Lung microvascular endothelial cell (primary cell): ENCODE measurements around the gene CYP4F8. TPM values are rescaled to one million over a fixed set of nuclear protein-coding genes. Genes with fewer than 3 reads are reported as not detected.
"Not testable (repeated sequence)": the region's sequence is repeated elsewhere in the genome, so short reads cannot be mapped to it uniquely, and the experiment has no call there.

ENCODE experiments used
- DNase-seq, 2 donors: peaks; one replicate each; pipeline versions ENCODE4 v3.0.0 to v3.0.0-alpha.2; 2010; ENCODE audit warnings: low read depth in 2 of 2
- total RNA-seq: library from RNA; depleted of rRNA; stranded (reverse); fragments of >200 nt; gene quantifications from 2 replicates; pipeline ENCODE4 v1.2.1, GENCODE V29; 2014

CYP4F8 gene
- total RNA-seq, 1 donor from 2014 or later: not detected

DNA sequence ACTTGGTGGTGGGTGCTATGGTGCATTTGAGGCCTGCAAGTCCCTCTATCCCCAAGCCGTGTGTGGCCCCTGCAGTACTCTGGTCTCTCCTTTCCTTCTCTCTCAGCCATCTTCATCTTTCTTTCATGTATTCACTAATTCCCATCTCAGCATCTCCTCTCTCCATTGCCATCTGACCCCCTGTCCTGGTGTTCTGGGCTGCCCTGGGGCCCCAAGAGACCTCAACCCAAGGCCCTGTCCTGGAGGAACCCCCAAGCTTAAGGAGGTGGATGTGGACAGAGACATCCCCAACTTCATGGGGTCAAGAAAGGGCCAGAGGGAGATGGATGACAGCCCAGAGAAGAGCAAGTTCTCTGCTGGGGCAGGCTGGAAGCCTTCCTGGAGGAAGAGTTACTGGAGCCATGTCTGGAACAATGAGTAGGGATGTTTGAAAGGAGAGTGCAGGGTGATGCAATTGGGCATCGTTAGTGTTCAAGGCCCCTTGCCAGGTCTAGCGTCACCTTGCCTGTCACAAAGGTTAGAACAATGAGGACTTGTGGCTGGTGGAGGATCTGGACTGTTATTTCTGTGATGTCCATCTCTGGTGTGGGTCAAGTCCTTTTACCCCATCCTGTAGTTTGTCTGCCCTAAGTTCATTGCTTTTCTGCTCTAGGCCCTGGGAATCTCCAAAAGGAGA lies 29.2 kb downstream of the CYP4F8 start:
- no peak for DNase-seq

DNA sequence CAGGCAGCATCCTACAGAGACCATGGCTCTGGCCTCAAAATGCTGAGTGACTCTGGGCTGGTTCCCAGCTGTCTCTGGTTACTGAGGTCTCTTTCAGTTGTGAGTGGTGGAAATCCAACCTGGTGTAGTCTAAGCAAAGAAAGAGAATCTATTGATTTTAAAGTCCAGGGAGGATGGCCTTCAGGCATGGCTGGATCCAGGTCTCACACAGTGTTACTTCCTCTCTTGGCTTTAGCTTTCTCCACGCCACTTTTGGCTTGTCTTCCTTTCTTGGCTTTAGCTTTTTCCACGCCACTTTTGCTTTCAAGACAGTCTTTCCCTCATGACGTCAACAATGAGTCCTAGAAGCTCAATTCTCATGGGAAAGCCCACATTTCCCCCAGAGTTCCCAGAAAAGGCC lies 29.8 kb downstream of the CYP4F8 start:
- no peak for DNase-seq

DNA sequence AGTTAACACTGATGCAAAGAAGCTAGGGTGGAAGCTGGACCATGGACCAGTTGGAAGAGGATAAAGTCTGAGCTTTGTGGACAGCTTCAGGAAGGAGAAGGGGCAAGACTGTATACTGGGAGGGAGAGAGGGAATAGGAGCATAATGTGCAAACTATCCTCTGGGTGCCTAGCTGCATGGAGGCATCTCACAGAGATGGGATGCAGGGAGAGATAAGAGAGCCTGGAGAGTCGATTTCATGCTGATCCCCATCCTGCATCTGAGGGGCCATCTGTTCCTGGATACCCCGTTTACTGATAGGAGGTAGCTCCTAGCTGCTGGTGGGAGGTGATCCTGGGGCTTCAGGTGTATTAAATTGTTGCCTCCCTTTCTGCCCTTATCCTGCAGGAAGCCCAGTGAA lies 34.5 kb downstream of the CYP4F8 start:
- no peak for DNase-seq

DNA sequence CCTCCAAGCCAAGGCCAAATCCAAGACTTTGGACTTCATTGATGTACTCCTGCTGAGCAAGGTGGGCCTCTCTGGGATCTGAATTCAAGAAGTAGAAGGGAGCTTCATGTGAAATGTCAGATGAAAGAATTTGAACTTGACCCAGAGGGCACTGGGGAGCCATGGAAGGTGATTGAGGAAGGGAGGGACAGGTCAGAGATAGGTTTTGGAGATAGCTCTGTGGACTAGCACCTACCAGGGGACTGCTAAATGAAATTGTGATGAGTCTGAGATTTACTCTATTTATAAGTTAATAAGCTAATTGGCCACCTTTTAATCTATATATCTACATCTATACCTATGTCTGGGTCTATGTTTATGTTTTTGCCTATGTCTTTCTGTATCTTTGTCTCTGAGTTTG lies 35.1 kb downstream of the CYP4F8 start:
- not testable (repeated sequence) for DNase-seq

DNA sequence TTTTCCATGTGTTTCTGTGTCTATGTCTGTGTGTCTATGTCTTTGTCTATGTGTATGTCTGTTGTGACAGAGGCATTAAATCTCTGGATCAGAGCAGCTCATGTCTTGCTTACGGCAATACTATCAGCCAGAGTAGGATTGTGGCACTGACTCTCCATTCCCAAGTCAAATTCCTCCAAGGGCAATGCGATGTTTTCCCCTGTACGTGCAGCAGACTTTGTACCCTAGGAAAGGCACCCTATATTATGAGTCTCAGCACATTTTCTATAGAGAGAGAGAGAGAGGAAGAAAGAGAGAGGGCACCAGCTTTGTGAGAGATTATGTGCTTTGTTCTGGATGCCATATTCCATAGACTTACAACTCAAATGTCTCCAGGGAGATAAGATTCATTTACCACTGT lies 36.8 kb downstream of the CYP4F8 start:
- DNase-seq: no peak

DNA sequence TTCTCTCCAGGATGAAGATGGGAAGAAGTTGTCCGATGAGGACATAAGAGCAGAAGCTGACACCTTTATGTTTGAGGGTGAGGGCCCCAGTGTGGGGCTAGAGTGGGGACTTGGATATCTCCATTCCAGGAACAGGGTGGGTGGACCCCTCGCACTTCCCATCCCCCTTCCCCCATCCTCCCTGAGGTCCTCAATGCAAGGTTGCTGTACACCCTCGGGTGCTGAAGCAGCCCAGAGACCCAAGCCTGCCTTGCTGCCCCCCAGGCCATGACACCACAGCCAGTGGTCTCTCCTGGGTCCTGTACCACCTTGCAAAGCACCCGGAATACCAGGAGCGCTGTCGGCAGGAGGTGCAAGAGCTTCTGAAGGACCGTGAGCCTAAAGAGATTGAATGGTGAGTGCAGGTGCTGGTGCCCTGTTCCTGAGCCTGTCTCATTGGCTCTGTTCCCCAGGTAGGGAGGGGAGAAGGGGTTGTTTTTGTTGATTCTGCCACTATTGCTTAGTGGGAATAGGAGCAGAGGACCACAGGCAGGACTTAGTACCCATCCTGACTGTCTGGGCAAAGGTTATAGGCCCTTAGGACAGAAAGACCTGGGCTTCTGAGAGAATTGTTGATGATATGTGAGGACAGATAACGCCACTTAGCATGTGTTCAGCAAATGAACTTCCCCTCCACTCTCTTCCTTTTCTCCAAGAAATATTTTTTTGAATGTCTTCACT lies 37.7 kb downstream of the CYP4F8 start:
- no peak for DNase-seq

DNA sequence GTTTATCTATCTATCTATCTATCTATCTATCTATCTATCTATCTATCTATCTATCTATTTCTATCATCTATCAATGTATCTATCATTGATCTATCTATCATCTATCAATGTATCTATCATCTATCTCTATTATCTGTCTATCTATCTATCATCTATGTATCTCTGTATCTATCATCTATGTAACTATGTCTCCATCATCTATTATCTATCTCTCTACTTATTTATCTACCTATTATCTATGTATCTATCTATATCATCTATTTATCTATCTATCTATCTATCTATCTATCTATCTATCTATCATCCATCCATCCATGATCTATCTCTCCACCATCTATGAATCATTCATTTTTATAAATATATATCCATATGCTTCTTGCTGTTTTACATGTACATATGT lies 41.4 kb downstream of the CYP4F8 start:
- no peak for DNase-seq

DNA sequence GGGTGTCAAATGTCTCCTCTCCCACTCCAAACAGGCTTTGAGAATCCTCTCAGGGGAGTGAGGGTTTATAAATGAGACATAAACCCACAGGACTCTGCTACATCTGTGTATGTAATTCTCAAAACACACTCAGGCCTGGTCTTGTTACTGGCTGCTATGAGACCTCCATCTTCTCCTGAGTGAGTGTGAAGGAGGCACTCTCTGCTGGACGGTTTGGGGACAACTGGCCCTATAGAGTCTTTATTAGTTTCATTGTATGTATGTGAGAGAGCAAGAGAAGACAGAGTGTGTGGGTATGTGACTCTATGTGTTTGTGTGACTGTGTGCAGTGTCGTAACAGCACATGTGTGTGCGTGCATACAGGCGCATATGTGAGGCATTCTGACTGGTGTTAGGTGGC lies 48.2 kb downstream of the CYP4F8 start:
- DNase-seq: no peak

DNA sequence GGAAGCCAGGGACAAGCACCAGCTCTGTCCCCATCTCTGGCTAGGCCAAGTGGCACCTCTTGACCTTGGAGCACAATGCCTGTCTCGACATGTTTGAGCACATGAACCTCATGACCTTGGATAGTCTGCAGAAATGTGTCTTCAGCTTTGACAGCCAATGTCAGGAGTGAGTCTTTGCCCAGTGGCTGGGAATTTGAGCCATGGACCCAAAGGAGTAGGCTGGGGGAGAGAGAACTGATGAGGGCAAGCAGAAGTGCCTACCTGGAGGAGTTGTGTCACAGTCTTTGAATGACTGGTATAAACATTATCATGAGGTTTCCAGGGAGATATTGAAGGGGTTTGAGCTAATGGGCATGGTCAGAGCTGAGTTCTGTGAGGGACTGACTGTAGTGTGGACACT lies 51.2 kb downstream of the CYP4F8 start:
- no peak for DNase-seq

DNA sequence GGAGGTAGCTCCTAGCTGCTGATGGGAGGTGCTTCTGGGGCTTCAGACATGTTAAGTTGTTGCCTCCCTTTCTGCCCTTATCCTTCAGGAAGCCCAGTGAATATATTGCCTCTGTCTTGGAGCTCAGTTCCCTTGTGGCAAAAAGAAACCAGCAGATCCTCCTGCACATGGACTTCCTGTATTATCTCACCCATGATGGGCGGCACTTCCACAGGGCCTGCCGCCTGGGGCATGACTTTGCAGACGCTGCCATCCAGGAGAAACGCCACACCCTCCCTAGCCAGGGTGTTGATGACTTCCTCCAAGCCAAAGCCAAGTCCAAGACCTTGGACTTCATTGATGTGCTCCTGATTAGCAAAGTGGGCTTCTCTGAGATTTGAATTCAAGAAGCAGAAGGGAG lies 51.9 kb downstream of the CYP4F8 start:
- no peak for DNase-seq

DNA sequence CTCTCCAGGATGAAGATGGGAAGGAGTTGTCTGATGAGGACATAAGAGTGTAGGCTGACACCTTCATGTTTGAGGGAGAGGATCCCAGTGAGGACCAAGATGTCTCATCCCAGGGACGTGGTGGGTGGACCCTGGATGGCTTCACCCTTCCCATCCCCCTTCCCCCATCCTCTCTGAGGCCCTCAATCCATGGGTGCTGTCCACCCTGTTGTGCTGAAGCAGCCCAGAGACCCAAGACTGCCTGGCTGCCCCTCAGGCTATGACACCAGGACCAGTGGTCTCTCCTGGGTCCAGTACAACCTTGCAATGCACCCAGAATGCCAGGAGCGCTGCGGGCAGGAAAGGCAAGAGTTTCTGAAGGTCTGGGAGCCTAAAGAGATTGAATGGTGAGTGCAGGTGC lies 54.4 kb downstream of the CYP4F8 start:
- no peak for DNase-seq

DNA sequence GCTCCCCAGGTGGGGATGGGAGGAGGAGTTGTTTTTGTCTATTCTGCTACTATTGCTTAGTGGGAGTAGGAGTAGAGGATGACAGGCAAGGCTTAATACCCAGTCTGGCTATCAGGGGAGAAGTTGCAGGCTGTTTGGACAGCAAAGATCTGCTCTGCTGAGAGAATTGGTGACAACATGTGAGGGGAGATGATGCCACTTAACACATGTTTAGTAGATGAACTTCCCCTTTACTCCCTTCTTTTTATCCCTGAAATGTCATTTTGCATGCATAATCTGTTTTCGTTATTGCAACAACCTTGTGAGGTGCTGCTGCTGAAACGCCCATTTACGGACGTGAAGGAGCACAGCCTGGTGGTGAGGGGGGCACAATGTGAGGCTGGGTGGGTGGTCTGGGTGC lies 54.9 kb downstream of the CYP4F8 start:
- DNase-seq: no peak

DNA sequence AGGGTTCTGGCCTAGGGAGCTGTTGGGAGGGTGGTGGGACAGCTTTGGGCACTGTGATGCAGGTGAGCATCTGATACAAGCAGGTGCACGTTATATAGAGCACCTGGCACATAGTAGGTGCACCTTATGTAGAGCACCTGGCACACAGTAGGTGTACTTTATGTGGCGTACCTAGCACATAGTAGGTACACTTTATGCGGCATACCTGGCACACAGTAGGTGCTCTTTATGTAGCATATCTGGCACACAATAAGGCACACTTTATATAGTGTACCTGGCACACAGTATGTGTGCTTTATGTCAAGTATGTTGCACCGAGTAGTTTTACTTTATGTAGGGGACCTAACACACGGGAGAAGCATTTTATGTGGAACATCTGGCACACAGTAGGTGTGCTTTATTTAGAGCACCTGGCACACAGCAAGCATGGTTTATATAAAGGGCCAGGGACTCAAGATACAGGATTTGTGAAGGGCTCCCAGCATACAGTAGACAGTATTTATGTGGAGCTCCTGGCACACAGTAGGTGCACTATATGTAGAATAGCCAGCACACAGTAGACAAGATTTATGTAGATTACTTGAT lies 56.3 kb downstream of the CYP4F8 start:
- DNase-seq: no peak

DNA sequence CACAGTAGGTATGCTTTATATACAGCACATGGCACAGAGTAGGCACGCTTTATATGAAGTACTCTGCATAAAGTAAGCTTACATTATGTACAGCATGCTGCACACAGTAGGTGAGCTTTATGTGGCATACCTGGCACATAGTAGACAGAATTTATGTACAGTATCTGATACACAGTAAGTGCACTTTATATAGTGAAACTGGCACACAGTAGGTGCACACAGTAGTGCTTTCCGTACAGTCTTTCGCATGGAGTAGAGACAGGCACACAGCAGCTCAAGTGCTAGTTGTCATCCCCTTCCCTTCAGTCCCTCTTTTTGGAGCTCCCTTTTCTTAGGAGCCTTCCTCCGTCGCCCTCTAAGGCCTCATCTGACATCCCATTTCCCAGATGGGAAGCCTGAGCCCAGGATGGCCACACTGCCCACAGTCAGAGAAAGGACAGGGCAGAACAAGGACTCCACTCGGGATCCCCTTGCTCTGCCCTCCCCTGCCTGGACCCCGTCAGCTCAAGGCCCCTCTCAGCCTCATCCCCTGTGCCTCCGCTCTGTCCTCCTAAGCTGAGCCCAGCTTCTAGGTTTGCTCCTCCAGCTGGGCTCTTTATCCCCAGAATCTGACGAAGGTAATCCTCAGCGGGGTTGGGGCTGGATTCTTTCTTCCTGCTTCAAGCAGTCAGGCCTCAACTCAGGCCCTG lies 57.0 kb downstream of the CYP4F8 start:
- no peak for DNase-seq

DNA sequence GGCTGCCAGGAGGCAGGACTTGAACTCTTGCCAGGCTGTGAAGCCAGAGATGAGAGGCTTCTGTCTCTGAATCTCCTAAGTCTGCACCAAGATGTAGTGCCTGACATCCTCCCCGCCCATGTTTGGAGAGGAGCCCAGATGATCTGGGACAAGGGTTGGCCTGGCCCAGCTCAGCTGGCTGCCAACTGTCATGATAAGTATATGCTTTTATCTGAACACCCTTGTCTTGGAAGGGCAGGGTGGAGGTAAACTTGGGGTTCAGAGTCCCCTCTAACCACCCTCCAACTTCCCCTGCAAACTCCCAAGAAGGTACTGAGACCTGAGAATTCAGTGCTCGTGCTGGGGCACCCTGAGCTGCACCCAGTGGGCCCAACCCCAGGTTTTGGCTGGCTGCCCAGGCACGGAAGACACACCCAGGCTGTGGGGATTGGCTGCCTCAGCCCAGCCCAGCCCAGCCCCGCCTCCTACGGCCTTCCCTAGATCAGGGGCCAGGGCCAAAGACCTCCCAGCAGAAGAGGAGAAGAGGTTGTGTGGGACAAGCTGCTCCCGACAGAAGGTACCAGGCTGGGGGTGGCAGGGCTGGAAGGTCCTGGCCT lies 57.7 kb downstream of the CYP4F8 start, which contains the start of gene CYP4F12:
TSS of gene CYP4F12 (plus strand) at position 508 of the 596 bp plus-strand sequence. CDS start 443 bp downstream, outside the sequence.
- DNase-seq: no peak

DNA sequence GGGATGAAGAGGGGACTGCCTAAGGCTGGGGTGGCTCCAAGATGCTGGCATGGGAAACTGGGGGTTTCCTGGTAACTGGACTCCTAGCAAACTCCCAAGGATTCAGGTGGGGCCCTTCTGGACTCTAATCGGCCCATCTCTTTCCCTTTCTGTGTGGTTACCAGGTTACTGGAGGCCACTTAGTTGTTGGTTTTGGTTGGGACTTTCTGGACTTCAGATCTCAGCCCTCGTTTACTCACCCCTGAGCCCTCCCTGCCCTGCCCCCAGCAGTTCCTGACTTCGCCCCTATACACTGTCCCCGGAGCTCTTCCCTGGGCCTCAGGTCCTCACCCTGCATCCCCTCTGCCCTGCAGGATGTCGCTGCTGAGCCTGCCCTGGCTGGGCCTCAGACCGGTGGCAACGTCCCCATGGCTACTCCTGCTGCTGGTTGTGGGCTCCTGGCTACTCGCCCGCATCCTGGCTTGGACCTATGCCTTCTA lies 58.2 kb downstream of the CYP4F8 start:
- no peak for DNase-seq

DNA sequence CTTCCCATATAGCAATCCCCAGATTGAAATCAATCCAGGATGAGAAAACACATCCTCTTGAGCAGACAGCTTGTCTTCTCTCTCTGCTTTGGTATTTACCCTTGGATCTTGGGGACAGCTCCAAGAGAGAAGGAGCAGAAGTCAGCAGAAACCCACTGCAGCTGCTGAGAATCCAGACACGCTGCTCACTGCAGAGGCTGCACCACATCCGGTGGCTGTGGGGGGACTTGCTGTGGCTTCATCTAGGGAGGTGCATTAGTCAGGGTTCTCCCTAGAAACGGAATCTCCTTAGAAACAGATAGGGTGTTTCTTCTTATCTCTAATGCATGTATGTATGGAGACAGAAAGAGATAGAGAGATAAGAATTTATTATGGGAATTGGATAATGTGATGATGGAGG lies 60.5 kb downstream of the CYP4F8 start:
- no peak for DNase-seq

DNA sequence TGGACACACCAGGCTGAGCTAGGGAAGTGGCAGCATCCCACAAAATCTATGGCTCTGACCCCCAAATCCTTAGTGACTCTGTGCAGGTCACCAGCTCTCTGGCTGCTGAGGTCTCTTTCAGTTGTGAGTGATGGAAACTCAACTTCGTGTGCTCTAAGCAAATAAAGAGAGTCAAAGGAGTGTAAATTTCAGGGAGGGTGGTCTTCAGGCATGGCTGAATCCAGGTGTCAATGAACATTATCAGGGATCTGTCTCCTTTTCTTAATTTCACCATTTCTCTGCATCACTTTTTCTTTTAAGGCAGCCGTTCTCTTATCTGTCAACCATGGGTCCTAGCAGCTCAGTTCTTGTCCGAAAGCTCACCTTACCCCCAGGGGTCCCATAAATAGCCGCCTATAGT lies 64.1 kb downstream of the CYP4F8 start:
- no peak for DNase-seq

DNA sequence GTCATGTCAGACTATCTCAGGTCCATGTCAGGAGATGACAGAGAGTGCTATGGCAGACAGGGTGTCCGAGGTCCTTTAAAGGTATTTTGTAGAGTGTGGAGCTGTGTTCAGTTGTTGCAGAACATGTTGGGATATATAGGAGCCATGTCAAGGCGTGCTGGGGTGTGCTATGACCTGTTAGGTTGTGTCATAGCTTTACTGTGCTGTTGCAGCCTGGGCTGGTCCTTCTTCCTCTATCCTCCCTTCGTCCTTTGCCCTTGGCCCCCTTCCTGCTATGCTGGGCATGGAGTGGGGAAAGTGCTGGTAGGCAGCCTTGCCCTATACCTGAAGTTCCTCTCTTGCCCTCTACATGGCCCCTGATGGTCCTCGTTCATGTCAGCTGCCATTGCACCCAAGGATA lies 64.8 kb downstream of the CYP4F8 start:
- not testable (repeated sequence) for DNase-seq
